K562 (cell line): ENCODE data around the gene MKS1. TPM values are rescaled to one million over a fixed set of nuclear protein-coding genes. Genes with fewer than 3 reads are reported as not detected.

Experiments used
- ATAC-seq: fragments of 200-7000 bp; cut with Tn5 transposase; 3 replicates; pipeline ENCODE4 v1.9.1; 2020; ENCODE audit warnings: moderate library complexity
- BruUV-seq: library from RNA; stranded (reverse); fragments of 400-500 nt; replicated peaks from 2 replicates; lab custom pipeline; 2021; lab: Mats Ljungman, UMichigan
- CTCF ChIA-PET: fragments of 300-600 bp; formaldehyde crosslinking; extraction: SDS; loops from one replicate; lab custom pipeline; 2021; ENCODE audit warnings: low intra/inter-chr PET ratio; lab: Yijun Ruan, JAX
- POLR2A ChIA-PET: fragments of 300-600, 350-650 bp; sonication (Branson Sonifier 250); formaldehyde crosslinking; extraction: SDS; loops from one replicate; lab custom pipeline; 2021; ENCODE audit warnings: antibody characterized with exemption, inconsistent platforms; lab: Yijun Ruan, JAX
- DNase-seq, 4 experiments: peaks; one replicate each; pipeline versions ENCODE4 v3.0.0 to v3.0.0-alpha.2; 2011 to 2018; ENCODE audit warnings: low spot score in 3 of 4, mixed read lengths in 3 of 4; ENCODE audit errors: extremely low read depth in 1 of 4
- FAIRE-seq: peaks from 2 replicates; lab custom pipeline; 2011; peaks lifted over from hg19 to GRCh38; lab: Jason Lieb, UNC
- H2AFZ ChIP-seq: 2 replicates; pipeline ENCODE4 v1.6.0; 2011; ENCODE audit warnings: low read depth, low read length, control low read depth, inconsistent platforms
- H3K27ac ChIP-seq: fragments of 200-600 bp; 3 replicates; pipeline ENCODE4 v1.8.0; 2011; ENCODE audit warnings: low read depth, mild to moderate bottlenecking, control low read depth, inconsistent platforms, low read length, moderate library complexity, mixed read lengths; ENCODE audit errors: extremely low read depth
- H3K27me3 ChIP-seq, 2 experiments: fragments of 300-600 bp in 1 of 2; 2 replicates in 1 of 2; 3 replicates in 1 of 2; pipeline versions ENCODE4 v1.6.0 to v1.8.0; 2011; ENCODE audit warnings: inconsistent platforms in 2 of 2, low read length in 2 of 2, mild to moderate bottlenecking in 1 of 2, mixed read lengths in 1 of 2, moderate library complexity in 1 of 2; ENCODE audit not compliant: control insufficient read depth in 2 of 2, insufficient read depth in 2 of 2
- H3K36me3 ChIP-seq: fragments of 300-600 bp; 3 replicates; pipeline ENCODE4 v1.8.0; 2011; ENCODE audit warnings: mild to moderate bottlenecking, low read length, inconsistent platforms; ENCODE audit not compliant: control insufficient read depth, insufficient read depth
- H3K4me1 ChIP-seq, 2 experiments: fragments of 200-600 bp in 1 of 2; replicated peaks in 1 of 2; 2 replicates in 1 of 2; 3 replicates in 1 of 2; pipeline versions ENCODE4 v1.5.1 to v1.8.0; 2011; ENCODE audit warnings: inconsistent platforms in 2 of 2, low read length in 2 of 2, mild to moderate bottlenecking in 1 of 2, mixed read lengths in 1 of 2, moderate library complexity in 1 of 2; ENCODE audit not compliant: control insufficient read depth in 2 of 2, insufficient read depth in 2 of 2
- H3K4me2 ChIP-seq: 2 replicates; pipeline ENCODE4 v1.6.1; 2011; ENCODE audit warnings: low read length, control low read depth, inconsistent platforms, mixed read lengths; ENCODE audit not compliant: insufficient read depth
- H3K4me3 ChIP-seq: fragments of 200-600 bp; sonication (generic), shearing (Covaris generic); 2 replicates; pipeline ENCODE4 v1.5.1; 2016; ENCODE audit warnings: control low read depth, inconsistent platforms
- H3K79me2 ChIP-seq: fragments of 200-600 bp; 3 replicates; pipeline ENCODE4 v1.8.0; 2011; ENCODE audit warnings: low read length, inconsistent platforms; ENCODE audit not compliant: control insufficient read depth, insufficient read depth
- H3K9ac ChIP-seq, 2 experiments: 2 replicates each; pipeline versions ENCODE4 v1.6.0 to v1.6.1; 2011; ENCODE audit warnings: low read depth in 2 of 2, low read length in 2 of 2, control low read depth in 1 of 2, inconsistent platforms in 1 of 2, mild to moderate bottlenecking in 1 of 2, mixed read lengths in 1 of 2; ENCODE audit not compliant: insufficient read depth in 1 of 2
- H3K9me1 ChIP-seq: one replicate; pipeline ENCODE4 v1.6.0; 2011; ENCODE audit warnings: inconsistent platforms, mild to moderate bottlenecking, low read length, moderate library complexity; ENCODE audit not compliant: control insufficient read depth, insufficient read depth
- H3K9me3 ChIP-seq: replicated peaks from 2 replicates; pipeline ENCODE4 v1.5.1; 2011; ENCODE audit warnings: low read depth, low read length, inconsistent platforms; ENCODE audit not compliant: control insufficient read depth, insufficient read depth
- H4K20me1 ChIP-seq: replicated peaks from 2 replicates; pipeline ENCODE4 v1.6.1; 2011; ENCODE audit warnings: low read length, inconsistent platforms, mixed read lengths; ENCODE audit not compliant: control insufficient read depth, insufficient read depth
- MAX ChIP-seq: sonication (generic); formaldehyde crosslinking; IDR thresholded peaks from 2 replicates; pipeline ENCODE4 v1.9.0; 2022; ENCODE audit warnings: mild to moderate bottlenecking, missing genetic modification reagents
- PTTG1 ChIP-seq: fragments of 450-650 bp; IDR thresholded peaks from 2 replicates; pipeline ENCODE4 v1.6.1; 2016; ENCODE audit warnings: low read depth, mild to moderate bottlenecking, missing genetic modification characterization, missing compliant biosample characterization
- SMAD1 ChIP-seq: fragments of 150-350 bp; IDR thresholded peaks from 2 replicates; pipeline ENCODE4 v1.6.1; 2014; ENCODE audit warnings: low read length, low read depth; ENCODE audit not compliant: partially characterized antibody
- USF1 ChIP-seq: sonication (generic); formaldehyde crosslinking; IDR thresholded peaks from 2 replicates; pipeline ENCODE4 v1.9.0; 2022; ENCODE audit warnings: mild to moderate bottlenecking, missing genetic modification reagents
- ZHX1 ChIP-seq: fragments of 150-350 bp; conservative IDR thresholded peaks from 2 replicates; pipeline ENCODE4 v1.6.1; 2014; ENCODE audit warnings: low read length
- WGBS: fragments of 100-300 bp; shearing (Covaris generic); methylation state at CpG from one replicate; pipeline ENCODE4 v1.1.6; 2016; ENCODE audit warnings: low coverage, mixed read lengths; ENCODE audit not compliant: insufficient coverage; ENCODE audit errors: missing lambda C conversion rate; 5-methylcytosine and 5-hydroxymethylcytosine counted together
- in situ Hi-C: fragments of 300-500 bp; cut with MboI; formaldehyde crosslinking; loops from 4 replicates; pipeline ENCODE4 v1.15.0; 2018; ENCODE audit warnings: inconsistent platforms, mixed read lengths
- intact Hi-C: fragments of 100-400 bp; cut with micrococcal nuclease; formaldehyde crosslinking; loops from 2 replicates; pipeline ENCODE4 v1.14.2; 2022
- polyA plus RNA-seq, 8 experiments: library from polyadenylated mRNA; depleted of rRNA in 4 of 8; stranded (reverse) in 5 of 8; unstranded in 3 of 8; fragments of >200 nt; fragmentation: Nextera tagmentation in 2 of 8; fragmentation: Illumina TruSeq in 1 of 8; extraction: Ambion mirVana in 2 of 8; extraction: Trizol in 1 of 8; gene quantifications; 2 replicates each; pipeline versions ENCODE4 v1.2.1 to v1.2.3, GENCODE V29; 2011 to 2014; ENCODE audit warnings: inconsistent platforms in 1 of 8, missing spikeins in 1 of 8
- total RNA-seq, 7 experiments: library from RNA; depleted of rRNA in 6 of 7; stranded (reverse); fragments of >200 nt in 6 of 7; fragmentation: Illumina TruSeq in 2 of 7; extraction: Trizol in 2 of 7; gene quantifications; 2 replicates each; pipeline versions ENCODE4 v1.2.1 to v1.2.3, GENCODE V29; 2011 to 2021; ENCODE audit warnings: low replicate concordance in 1 of 7

MKS1 gene
- total and polyA plus RNA-seq, 9 of the 15 experiments (the other 6 are each of a cell fraction or from before 2014, with no cell fraction given), result 16.3 to 31.0 (median 25.9) TPM

GRCh38 chr17:58250344-58251011 is 31.4 kb upstream of the MKS1 start:
- POLR2A ChIA-PET, result interaction anchor here (0.8 kb wide), 2 partner anchors 14 to 30 kb away, joined by 3 to 4 read pairs; no protein-coding TSS in a partner anchor
- Histone ChIP-seq H3K27ac (no peak overlapping the region), H3K36me3 (no peaks in the 10 kb centered on the region), H3K4me1 (peaks cover 5 to 16% of the 10 kb centered on the region in 2 experiments), H3K79me2 (no peaks in the 10 kb centered on the region), H3K4me2 (no peak overlapping the region), H3K4me3 (no peak overlapping the region), H2AFZ (peak overlapping the region; percentile 97), H3K9me3 (no peaks in the 10 kb centered on the region; the same call in 1 of the 2 replicates), H3K27me3 (peaks cover 0 to 9% of the 10 kb centered on the region in 2 experiments; a peak in 1 of 5 replicates), H3K9me1 (no peaks in the 10 kb centered on the region), H4K20me1 (no peaks in the 10 kb centered on the region), H3K9ac (no peak overlapping the region)
- no peak for ATAC-seq
- WGBS, result 85% methylated on average over 12 of the region's 12 CpGs
- in situ Hi-C loops, result no loop called here
- CTCF ChIA-PET, result no interaction called here
- no peak for TF ChIP-seq SMAD1
- TF ChIP-seq USF1 (CRISPR knock-in tag), result 0 out of 2 replicates have a peak, but pooled peaks have one; percentile 24
- TF ChIP-seq MAX (CRISPR knock-in tag), result no peak
- no peak for TF ChIP-seq ZHX1
- TF ChIP-seq PTTG1, result no peak
- DNase-seq, result no peak
- BruUV-seq, result no TSS peak
- FAIRE-seq, result no peak
- intact Hi-C loops, result loop anchor here (5.0 kb wide), 1 partner anchor 128 kb away; no protein-coding TSS in a partner anchor
